Suppressor macrophage treated with lipopolysaccharide for 4 hours (primary cell): ENCODE data around the gene OLA1.

Source experiments
- DNase-seq: peaks from one replicate; pipeline ENCODE4 v3.0.0-alpha.2; 2020

The OLA1 gene

GRCh38 chr2:174176898-174177297, 71.4 kb downstream of the OLA1 start:
- DNase-seq = no peak

- DNase-seq = no peak
These were observed 73.6 kb downstream of the OLA1 start for GRCh38 chr2:174174741-174175140.

DNA sequence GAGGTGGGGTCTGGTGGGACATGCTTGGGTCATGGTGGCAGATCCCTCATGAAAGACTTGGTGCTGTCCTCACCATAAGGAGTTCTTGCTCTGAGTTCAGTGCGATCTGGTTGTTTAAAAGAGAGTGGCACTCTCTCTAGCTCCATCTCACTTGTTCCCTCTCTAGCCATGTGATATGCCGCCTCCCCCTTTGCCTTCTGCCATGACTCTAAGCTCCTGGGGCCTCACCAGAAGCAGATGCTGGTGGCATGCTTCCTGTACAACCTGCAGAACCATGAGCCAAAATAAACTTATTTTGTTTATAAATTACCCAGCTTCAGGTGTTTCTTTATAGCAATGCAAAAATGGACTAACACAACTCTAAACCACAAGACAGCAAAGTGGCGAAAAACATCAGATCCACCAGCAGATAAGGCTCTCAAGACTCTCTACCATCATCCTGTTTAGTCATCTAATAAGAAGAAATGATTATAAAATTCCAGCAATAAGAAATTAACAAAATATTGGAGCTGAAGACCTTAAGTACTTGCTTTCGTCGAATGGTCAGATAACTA, 75.5 kb downstream of the OLA1 start:
- DNase-seq = no peak

- no peak for DNase-seq
These were observed 76.5 kb downstream of the OLA1 start for GRCh38 chr2:174171686-174172445.

DNA sequence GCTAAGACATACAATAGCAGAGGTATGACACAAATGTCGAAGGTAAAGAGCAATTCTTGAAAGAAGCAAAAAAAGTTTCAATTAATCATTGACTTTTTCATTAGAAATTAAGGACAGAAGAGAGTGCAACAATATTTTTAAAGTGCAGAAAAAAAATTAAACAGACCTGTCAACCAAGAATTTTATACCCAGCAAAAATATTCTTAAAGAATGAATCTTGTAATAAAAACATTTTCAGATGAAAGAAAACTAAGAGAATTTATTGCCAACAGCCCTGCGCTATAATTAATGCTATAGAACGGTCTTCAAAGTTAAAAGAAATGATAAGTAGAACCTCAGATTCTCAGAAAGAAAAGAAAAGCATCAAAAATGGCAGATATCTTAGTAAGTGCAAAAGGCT, 79.0 kb downstream of the OLA1 start:
- no peak for DNase-seq

- no peak for DNase-seq
These were observed 82.1 kb downstream of the OLA1 start for GRCh38 chr2:174166261-174166660.

DNA sequence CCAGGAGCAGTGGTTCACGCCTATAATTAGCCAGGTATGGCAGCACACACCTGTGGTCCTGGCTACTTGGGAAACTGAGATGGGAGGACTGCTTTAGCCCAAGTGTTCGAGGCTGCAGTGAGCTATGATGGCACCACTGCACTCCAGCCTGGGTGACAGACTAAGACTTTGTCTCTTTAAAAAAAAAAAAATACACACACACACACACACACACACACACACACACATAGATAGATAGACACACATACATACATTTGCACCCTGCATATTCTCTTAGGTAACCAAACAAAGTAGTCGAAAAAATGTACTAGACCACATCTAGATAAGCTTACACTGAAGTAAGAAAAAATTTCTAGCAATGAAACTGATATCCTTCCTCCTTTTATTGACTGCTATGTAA, 86.8 kb downstream of the OLA1 start:
- DNase-seq = no peak

DNA sequence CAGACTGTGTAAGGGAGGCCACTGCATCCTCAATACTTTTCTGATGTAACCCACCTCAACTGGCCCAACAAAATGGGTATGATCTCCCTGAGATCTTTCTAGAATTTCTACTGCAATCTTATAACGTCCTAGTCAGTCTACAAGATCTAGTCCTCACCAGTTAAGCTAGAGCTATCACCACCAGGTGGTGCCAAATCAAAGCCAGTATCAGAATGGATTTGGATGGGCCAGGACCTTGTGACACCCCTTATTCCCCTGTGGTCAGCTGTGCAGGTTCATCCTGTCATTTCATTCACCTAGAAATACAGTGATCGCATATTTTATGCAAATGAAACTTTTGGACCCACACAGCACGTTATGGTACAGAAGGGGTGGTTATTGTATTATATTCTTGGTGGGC, 90.3 kb downstream of the OLA1 start:
- DNase-seq = peak; percentile 45

DNA sequence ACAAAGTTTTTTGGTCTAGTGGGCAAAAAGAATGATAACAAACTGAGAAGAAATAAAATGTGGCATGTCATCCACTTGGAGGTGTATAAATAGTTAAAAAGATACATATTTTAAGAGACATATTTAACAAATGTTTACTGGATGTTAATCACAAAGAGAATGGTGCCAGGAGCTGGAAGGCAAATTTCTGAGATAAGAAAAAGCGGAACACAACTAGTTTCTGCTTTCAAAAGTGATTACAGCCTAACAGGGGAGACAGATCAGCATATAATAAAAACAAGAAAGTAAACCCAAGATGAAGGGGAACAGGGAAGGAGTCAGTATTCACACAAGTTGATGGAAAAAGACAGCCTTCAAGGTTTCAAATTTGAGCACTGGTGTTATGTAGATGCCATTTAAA, 91.3 kb downstream of the OLA1 start:
- peak; percentile 5 for DNase-seq

DNA sequence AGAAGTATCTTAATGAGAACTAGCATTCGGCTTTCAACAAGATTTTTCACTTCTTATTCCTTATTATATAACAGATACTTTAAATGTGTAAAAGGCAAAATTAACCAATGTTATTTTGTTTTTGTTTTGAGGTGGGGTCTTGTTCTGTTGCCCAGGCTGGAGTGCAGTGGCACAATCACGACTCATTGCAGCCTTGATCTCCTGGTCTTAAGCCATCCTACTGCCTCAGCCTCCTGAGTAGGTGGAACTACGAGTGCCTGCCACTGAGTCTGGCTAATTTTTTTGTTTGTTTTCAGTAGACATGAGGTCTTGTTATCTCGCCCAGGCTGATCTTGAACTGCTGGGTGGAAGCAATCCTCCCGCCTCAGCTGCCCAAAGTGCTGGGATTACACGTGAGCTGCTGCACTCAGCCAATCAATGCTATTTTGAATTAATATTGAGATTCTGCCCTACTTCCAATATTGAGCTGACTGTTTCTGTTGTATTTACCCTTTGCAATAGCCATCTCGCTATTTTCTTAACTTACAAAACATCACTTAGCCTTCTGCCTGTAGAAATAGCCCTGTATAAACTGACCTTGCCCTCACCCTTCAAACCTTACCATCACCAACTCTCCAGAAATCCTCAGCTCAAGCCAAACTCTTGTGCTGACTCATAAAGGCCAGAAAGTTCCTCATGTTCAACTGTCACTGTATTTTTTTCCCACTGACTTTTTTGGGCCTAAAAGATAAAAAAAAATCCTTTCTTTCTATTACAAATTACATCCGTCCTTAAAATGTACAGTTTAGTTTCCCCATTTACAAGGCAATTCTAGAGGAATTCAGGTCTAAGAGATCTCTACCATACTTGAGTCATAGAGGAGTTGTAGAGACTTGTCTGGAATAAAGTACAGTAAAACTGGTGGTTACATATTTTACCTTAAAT, 94.3 kb downstream of the OLA1 start:
- peak; percentile 20 for DNase-seq

DNA sequence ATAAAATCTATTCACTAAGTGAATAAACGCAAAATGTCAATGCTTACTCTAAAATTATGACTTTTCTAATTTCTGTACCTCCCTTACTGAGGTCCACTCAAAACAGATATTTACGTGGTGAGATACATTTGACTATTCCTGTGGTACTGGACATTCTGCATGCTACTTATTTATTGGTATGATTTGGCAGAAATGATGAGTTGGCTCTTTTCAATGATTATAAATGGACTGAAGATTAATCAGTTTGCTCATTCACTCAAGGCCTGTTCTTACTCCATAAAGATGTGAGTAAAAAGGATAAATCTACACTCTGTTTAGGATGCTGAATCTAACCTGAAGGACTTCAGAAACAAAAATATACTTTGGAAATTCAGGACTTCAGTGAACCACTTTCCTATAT, 98.8 kb downstream of the OLA1 start:
- DNase-seq = no peak

DNA sequence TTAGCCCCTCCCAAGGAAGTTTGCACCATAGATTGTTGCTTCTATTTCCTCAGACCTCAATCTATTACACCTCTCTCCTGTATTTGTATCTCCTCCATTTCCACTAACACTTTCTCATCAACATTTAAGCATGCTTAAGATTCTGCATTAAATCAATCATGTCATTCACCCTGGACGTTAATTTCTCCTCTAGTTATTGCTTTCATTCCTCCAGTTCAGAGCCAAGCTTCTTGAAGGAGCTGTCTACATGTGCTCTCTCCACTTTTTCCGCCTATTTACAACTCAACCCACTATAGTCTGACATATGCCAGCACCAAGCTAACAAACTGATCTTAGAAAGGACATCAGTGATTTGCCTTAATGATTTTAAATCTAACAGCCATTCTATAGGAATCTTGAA, 99.5 kb downstream of the OLA1 start:
- DNase-seq = no peak

- peak; percentile 7 for DNase-seq
These were observed 102.5 kb downstream of the OLA1 start for GRCh38 chr2:174145827-174146226.

- DNase-seq = no peak
These were observed 106.0 kb downstream of the OLA1 start for GRCh38 chr2:174142290-174142689.

GRCh38 chr2:174138161-174138560, 110.2 kb downstream of the OLA1 start:
- peak; percentile 10 for DNase-seq

DNA sequence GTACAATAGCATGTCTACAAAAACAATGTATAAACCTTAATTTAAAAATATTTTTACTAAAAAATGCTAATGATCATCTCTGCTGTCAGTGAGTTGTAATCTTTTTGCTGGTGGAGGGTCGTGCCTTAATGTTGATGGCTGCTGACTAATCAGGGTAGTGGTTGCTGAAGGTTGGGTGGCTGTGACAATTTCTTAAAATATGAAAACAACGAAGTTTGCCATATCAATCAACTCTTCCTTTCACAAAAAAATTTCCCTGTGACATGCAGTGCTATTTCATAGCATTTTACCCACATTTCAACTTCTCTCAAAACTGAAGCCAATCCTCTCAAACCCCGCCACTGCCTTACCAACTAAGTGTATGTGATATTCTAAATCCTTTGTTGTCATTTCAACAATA, 112.4 kb downstream of the OLA1 start:
- DNase-seq = no peak

GRCh38 chr2:174125090-174125489, 123.2 kb downstream of the OLA1 start:
- no peak for DNase-seq

DNA sequence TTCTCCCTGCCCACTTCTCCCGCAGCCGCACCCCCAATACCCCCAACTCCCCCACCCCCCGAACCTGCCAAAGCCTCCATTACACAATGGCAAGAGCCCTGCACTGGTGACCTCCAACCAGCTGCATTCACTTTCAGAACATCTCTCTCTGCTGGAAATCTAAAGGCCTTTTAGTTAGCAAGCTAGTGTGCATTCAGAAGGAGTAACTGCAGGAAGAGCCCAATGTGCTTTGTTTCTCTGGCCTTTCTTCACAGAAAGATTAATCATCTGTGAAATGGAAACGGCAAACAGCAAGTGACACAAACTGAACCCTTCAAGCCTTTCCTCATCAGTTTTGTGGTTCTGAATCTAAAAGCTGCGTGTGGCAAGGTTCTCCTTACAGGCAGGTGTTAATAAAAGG, 124.2 kb downstream of the OLA1 start:
- no peak for DNase-seq

- no peak for DNase-seq
These were observed 126.1 kb downstream of the OLA1 start for GRCh38 chr2:174122185-174122584.

- no peak for DNase-seq
These were observed 126.7 kb downstream of the OLA1 start for GRCh38 chr2:174121612-174122011.

- no peak for DNase-seq
These were observed 127.2 kb downstream of the OLA1 start for GRCh38 chr2:174121175-174121574.

DNA sequence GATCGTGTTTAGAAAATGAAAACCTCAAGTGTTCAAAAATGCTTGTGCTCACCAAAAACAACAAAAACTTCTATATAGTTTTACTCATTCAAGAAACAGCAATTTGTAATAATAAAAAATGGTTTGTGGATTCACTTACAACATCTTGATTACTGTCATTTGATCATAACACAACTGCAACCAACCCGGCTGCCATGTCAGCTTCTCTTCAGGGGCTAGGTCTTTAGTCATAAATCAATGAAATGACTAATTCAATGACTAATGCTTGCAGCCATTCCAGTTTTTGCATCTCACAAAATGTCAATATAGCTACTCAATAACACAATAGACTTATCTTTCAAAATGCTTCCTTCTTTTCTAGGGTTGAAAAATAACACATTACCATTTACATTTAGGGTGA, 128.0 kb downstream of the OLA1 start:
- DNase-seq = peak; percentile 28

DNA sequence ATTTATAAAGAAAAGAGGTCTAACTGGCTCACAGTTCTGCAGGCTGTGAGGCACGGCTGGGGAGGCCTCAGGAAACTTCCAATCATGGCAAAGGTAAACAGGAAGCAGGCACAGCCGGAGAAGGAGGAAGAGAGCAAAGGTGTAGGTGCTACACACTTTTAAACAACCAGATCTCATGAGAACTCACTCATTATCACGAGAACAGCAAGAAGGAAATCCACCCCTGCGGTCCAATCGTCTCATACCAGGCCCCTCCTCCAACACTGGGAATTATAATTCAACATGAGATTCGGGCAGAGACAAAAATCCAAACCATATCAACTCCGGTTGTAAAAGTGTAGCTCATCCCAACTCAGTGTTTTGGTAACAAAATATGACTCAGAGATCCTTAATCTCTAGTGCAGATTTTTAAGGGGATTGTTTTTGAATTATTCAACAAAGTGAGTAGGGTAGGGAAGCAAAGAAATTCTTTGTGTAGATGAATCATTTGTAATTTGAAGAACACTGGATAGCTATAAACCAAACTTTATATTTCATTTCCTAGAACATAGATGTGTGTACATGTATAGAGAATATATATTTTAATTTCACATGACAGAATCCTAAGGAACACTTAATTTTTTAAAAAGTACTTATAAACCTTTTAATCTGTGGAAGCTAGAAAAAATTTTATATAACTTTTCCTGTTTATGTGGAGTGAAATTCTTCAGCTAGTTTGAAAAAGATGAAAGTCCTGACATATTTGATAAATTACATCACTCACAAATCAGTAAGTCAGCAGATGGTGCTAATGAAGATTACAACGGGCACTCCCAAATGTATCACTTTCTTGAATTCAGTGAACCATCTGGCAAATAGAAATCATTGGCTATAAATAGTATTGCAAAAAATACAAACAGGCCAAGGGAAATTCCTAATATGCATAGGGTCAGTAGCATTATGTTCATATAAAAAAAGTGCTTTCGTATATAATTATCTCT, 130.1 kb downstream of the OLA1 start:
- no peak for DNase-seq
